Spleen (tissue), 11 donors: Measurements from ENCODE around the gene PHACTR1. TPM values are rescaled to one million over a fixed set of nuclear protein-coding genes. Genes with fewer than 3 reads are reported as not detected.

Source experiments
- DNase-seq: peaks from one replicate; pipeline ENCODE4 v3.0.0-alpha.2; 2020
- H3K27ac ChIP-seq, 8 donors: fragments of 200-600 bp; sonication (generic) in 7 of 8; 1 replicate in 4 of 8; 2 replicates in 4 of 8; pipeline versions ENCODE4 v1.5.0 to v1.8.0; 2016 to 2021; ENCODE audit warnings: inconsistent platforms in 4 of 8, mild to moderate bottlenecking in 4 of 8, moderate library complexity in 1 of 8
- H3K27me3 ChIP-seq, 7 donors: fragments of 200-600 bp; sonication (generic) in 6 of 7; replicated peaks in 1 of 7; 1 replicate in 4 of 7; 2 replicates in 3 of 7; pipeline versions ENCODE4 v1.5.0 to v1.8.0; 2016 to 2021; ENCODE audit warnings: inconsistent platforms in 3 of 7, mild to moderate bottlenecking in 1 of 7
- H3K36me3 ChIP-seq, 6 donors: fragments of 200-600 bp; sonication (generic) in 5 of 6; 1 replicate in 4 of 6; 2 replicates in 2 of 6; pipeline versions ENCODE4 v1.5.0 to v1.8.0; 2016 to 2021; ENCODE audit warnings: inconsistent platforms in 2 of 6
- H3K4me1 ChIP-seq, 6 donors: fragments of 200-600 bp; sonication (generic) in 5 of 6; 1 replicate in 3 of 6; 2 replicates in 3 of 6; pipeline versions ENCODE4 v1.5.0 to v1.8.0; 2016 to 2021; ENCODE audit warnings: inconsistent platforms in 3 of 6
- H3K4me3 ChIP-seq, 8 donors: fragments of 200-600 bp; sonication (generic) in 7 of 8; 1 replicate in 4 of 8; 2 replicates in 4 of 8; pipeline versions ENCODE4 v1.5.0 to v1.8.0; 2016 to 2021; ENCODE audit warnings: inconsistent platforms in 4 of 8, mild to moderate bottlenecking in 4 of 8, moderate library complexity in 2 of 8
- H3K9me3 ChIP-seq, 8 donors: fragments of 200-600 bp; sonication (generic) in 7 of 8; 1 replicate in 4 of 8; 2 replicates in 4 of 8; pipeline versions ENCODE4 v1.5.0 to v1.8.0; 2016 to 2021; ENCODE audit warnings: inconsistent platforms in 4 of 8
- POLR2A ChIP-seq, 3 donors: fragments of 450-650 bp; IDR thresholded peaks; one replicate each; pipeline ENCODE4 v1.5.1; 2017; ENCODE audit warnings: antibody characterized with exemption in 3 of 3, mild to moderate bottlenecking in 1 of 3
- POLR2AphosphoS5 ChIP-seq, 3 donors: sonication (generic); formaldehyde crosslinking; IDR thresholded peaks; one replicate each; pipeline ENCODE4 v1.5.1; 2017; ENCODE audit warnings: antibody characterized with exemption in 3 of 3
- WGBS, 5 donors: extraction: QIAGEN DNeasy Blood & Tissue Kit in 3 of 5; methylation state at CpG; one replicate each; pipeline versions ENCODE4 v1.1.5 to v1.1.7; 2013 to 2018; 5-methylcytosine and 5-hydroxymethylcytosine counted together
- intact Hi-C: fragments of 100-400 bp; cut with DNase I; formaldehyde crosslinking; loops from one replicate; pipeline ENCODE4 v1.15.0; 2023; ENCODE audit warnings: low total_unique reads
- polyA plus RNA-seq, 3 donors: library from polyadenylated mRNA; stranded (reverse); fragments of 200-250 nt; gene quantifications; one replicate each; pipeline ENCODE4 v1.2.1, GENCODE V29; 2013
- total RNA-seq, 7 donors: library from RNA; depleted of rRNA in 3 of 7; stranded (reverse); fragments of >200 nt in 3 of 7; fragmentation: NEBNext Ultra II Directional in 4 of 7; extraction: Animal tissue kit (Norgen Biotek cat#: 25700) in 4 of 7; gene quantifications; one replicate each; pipeline versions ENCODE4 v1.1.0 to v1.2.1, GENCODE V29; 2016 to 2021
- TF ChIP-seq, protein P1 (sequence below), 11 experiments: fragments of 200-600 bp in 7 of 11; fragments of 450-650 bp in 4 of 11; sonication (generic) in 4 of 11; IDR thresholded peaks in 8 of 11; conservative IDR thresholded peaks in 3 of 11; 1 replicate in 7 of 11; 2 replicates in 4 of 11; pipeline versions ENCODE4 v1.4.0 to v1.8.0; 2016 to 2021; ENCODE audit warnings: antibody characterized with exemption in 11 of 11, inconsistent platforms in 4 of 11, mild to moderate bottlenecking in 1 of 11
- donor health status: healthy with polysubstance abuse.
- donor health status: DM: no; HTN: no; CAD: no; lungs with moderate emphysema.
- donor health status: DM: no; HTN: no; CAD: no.
- donor health status: Bipolar disorder and iron deficiency.
- donor health status: healthy.
- donor health status: DM: no; HTN: no; CAD: no.
- donor health status: DM: yes; HTN: yes; CAD: no.

PHACTR1 gene
- total and polyA plus RNA-seq, 10 donors: 8.5 to 45.3 (median 30.8) TPM

DNA sequence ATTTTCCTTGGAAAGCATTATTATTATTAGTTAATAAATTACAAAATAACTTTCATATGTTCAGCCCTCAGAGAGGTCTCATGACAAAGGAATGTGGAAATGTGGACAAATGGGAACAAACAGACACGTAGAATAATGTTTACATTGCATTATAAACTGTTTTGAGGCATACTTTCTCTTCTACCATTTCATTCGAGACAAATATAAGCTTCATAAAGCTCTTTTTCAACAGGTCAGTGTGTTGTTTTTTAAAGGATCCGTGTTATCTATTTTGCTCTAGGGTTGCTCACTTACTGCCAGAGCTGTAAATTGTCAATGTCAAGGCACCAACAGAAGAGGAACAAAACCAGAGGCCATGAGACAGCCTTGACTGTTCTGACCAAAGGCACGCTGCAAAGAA is 256.8 kb downstream of the PHACTR1 start:
- no peaks in the 10 kb centered on the region for H3K4me1 ChIP-seq
- no peaks in the 10 kb centered on the region for H3K36me3 ChIP-seq
- no peaks in the 10 kb centered on the region for H3K9me3 ChIP-seq
- H3K4me3 ChIP-seq: no peak overlapping the region
- WGBS, 5 donors: 51 to 74% (median 57%) methylated on average over 4 of the region's 4 CpGs
- intact Hi-C loops: no loop called here
- H3K27ac ChIP-seq: no peak overlapping the region
- no peak for DNase-seq
- TF ChIP-seq, protein P1, sequence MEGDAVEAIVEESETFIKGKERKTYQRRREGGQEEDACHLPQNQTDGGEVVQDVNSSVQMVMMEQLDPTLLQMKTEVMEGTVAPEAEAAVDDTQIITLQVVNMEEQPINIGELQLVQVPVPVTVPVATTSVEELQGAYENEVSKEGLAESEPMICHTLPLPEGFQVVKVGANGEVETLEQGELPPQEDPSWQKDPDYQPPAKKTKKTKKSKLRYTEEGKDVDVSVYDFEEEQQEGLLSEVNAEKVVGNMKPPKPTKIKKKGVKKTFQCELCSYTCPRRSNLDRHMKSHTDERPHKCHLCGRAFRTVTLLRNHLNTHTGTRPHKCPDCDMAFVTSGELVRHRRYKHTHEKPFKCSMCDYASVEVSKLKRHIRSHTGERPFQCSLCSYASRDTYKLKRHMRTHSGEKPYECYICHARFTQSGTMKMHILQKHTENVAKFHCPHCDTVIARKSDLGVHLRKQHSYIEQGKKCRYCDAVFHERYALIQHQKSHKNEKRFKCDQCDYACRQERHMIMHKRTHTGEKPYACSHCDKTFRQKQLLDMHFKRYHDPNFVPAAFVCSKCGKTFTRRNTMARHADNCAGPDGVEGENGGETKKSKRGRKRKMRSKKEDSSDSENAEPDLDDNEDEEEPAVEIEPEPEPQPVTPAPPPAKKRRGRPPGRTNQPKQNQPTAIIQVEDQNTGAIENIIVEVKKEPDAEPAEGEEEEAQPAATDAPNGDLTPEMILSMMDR (IDR thresholded peaks at IDR 0.05 in 8 of 11, conservative IDR thresholded peaks at IDR 0.05 in 3 of 11): no peak
- TF ChIP-seq POLR2AphosphoS5 (IDR thresholded peaks at IDR 0.05): no peak
- no peak for TF ChIP-seq POLR2A (IDR thresholded peaks at IDR 0.05)
- no peaks in the 10 kb centered on the region for H3K27me3 ChIP-seq

DNA sequence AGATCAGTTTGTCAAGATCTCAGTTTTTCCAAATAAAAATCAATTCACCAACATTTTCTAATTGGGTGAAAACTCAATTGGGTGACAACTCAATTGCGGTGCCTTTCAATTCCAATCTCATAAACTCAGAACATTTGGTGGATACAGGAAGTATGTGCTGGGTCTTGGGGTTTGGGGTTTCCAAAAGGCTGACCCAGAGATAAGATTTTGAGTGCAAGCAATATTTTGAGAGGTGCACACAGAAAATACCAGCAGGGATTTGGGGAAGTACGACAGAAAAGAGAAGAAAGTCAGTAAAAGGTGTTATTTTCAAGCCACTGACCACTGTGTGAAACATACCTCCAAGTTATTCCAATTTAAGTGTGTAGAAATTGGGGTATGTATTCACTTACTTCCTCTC is 258.0 kb downstream of the PHACTR1 start:
- intact Hi-C loops: no loop called here
- Histone ChIP-seq H3K27ac (no peak overlapping the region), H3K36me3 (no peaks in the 10 kb centered on the region), H3K27me3 (no peaks in the 10 kb centered on the region), H3K4me3 (no peak overlapping the region), H3K9me3 (no peaks in the 10 kb centered on the region), H3K4me1 (no peaks in the 10 kb centered on the region)
- no peak for DNase-seq
- TF ChIP-seq, protein P1 (IDR thresholded peaks at IDR 0.05 in 8 of 11, conservative IDR thresholded peaks at IDR 0.05 in 3 of 11): no peak
- TF ChIP-seq POLR2AphosphoS5 (IDR thresholded peaks at IDR 0.05) (no peak), POLR2A (IDR thresholded peaks at IDR 0.05) (no peak)
- 37 to 52% (median 41%) methylated on average over 2 of the region's 2 CpGs for WGBS, 5 donors

DNA sequence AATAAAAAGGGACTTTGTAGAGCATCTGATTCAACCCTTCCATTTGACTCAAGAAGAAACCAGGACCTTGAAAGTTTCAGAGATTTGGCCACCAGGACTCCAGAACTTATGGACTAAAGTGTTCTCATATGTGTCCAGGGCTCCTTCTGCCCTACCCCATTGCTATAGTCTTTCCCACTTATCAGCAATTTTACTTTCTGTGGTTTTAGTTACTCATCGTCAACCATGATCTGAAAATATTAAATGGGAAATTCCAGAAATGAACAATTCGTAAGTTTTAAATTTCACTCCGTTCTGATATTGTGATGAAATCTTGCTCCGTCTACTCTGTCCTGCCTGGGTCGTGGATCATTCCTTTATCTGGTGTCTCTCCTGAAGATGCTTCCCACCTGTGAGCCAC is 259.8 kb downstream of the PHACTR1 start:
- intact Hi-C loops: no loop called here
- TF ChIP-seq POLR2AphosphoS5 (IDR thresholded peaks at IDR 0.05): no peak
- no peak for TF ChIP-seq POLR2A (IDR thresholded peaks at IDR 0.05)
- TF ChIP-seq, protein P1 (IDR thresholded peaks at IDR 0.05 in 8 of 11, conservative IDR thresholded peaks at IDR 0.05 in 3 of 11): no peak
- Histone ChIP-seq H3K27ac (no peak overlapping the region), H3K9me3 (peaks cover 0 to 4% (median under 1%) of the 10 kb centered on the region in 8 donors), H3K36me3 (no peaks in the 10 kb centered on the region), H3K27me3 (no peaks in the 10 kb centered on the region), H3K4me1 (no peaks in the 10 kb centered on the region), H3K4me3 (no peak overlapping the region)
- no peak for DNase-seq
- 72 to 90% (median 79%) methylated on average over 5 of the region's 5 CpGs for WGBS, 5 donors

DNA sequence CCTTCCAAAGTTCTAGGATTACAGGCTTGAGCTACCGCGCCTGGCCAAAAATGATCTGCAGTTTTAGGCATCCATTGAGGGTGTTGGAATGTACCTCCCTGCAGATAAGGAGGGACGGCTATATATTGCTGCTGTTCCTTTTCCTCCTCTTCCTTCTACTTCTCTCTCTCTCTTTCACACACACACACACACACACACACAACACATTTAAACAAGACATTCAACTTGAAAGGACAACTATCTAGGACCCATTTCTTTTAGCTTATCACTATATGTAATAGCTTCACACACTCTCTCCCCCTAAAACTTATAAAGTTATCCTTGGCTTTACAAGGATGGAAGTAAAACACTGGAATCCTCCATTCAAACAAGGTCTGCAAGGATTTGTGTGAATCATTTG is 260.6 kb downstream of the PHACTR1 start:
- Histone ChIP-seq H3K4me1 (no peaks in the 10 kb centered on the region), H3K9me3 (peaks cover 0 to 9% (median 7%) of the 10 kb centered on the region in 8 donors), H3K4me3 (no peak overlapping the region), H3K27ac (no peak overlapping the region), H3K27me3 (no peaks in the 10 kb centered on the region), H3K36me3 (no peaks in the 10 kb centered on the region)
- TF ChIP-seq, protein P1 (IDR thresholded peaks at IDR 0.05 in 8 of 11, conservative IDR thresholded peaks at IDR 0.05 in 3 of 11): no peak
- TF ChIP-seq POLR2A (IDR thresholded peaks at IDR 0.05) (no peak), POLR2AphosphoS5 (IDR thresholded peaks at IDR 0.05) (no peak)
- intact Hi-C loops: no loop called here
- DNase-seq: no peak
- WGBS, 5 donors: 91 to 96% (median 94%) methylated on average over 3 of the region's 3 CpGs
